ENCODE measurements around the gene SNRNP27. TPM values are rescaled to one million over a fixed set of nuclear protein-coding genes. Genes with fewer than 3 reads are reported as not detected.

The SNRNP27 gene
- total RNA-seq, 1 donor from 2014 or later: 88.6 TPM

- DNase-seq (ENCODE audit: low read depth): no peak
These were observed 49.5 kb downstream of the SNRNP27 start for GRCh38 chr2:69943000-69943842.

GRCh38 chr2:69943843-69944525, 50.2 kb downstream of the SNRNP27 start:
- TF ChIP-seq CTCF (conservative IDR thresholded peaks at IDR 0.05; ENCODE audit: low read depth, low read length): no peak
- no peak overlapping the region for H3K4me3 ChIP-seq (ENCODE audit: low read depth, low read length)
- DNase-seq (ENCODE audit: low read depth): no peak

More at GRCh38 chr2:69943000-69943842, 49.5 kb downstream of the SNRNP27 start:
- TF ChIP-seq CTCF (conservative IDR thresholded peaks at IDR 0.05; ENCODE audit: low read depth, low read length): no peak
- no peak overlapping the region for H3K4me3 ChIP-seq (ENCODE audit: low read depth, low read length)

- no peak for DNase-seq (ENCODE audit: low read depth)
- H3K4me3 ChIP-seq (ENCODE audit: low read depth, low read length): no peak overlapping the region
- TF ChIP-seq CTCF (conservative IDR thresholded peaks at IDR 0.05; ENCODE audit: low read depth, low read length): no peak
These were observed 51.0 kb downstream of the SNRNP27 start for GRCh38 chr2:69944756-69945155.

GRCh38 chr2:69945441-69945840, 51.7 kb downstream of the SNRNP27 start:
- H3K4me3 ChIP-seq (ENCODE audit: low read depth, low read length): no peak overlapping the region
- no peak for DNase-seq (ENCODE audit: low read depth)

GRCh38 chr2:69945941-69946340, 52.2 kb downstream of the SNRNP27 start:
- DNase-seq (ENCODE audit: low read depth): no peak
- H3K4me3 ChIP-seq (ENCODE audit: low read depth, low read length): no peak overlapping the region
- no peak for TF ChIP-seq CTCF (conservative IDR thresholded peaks at IDR 0.05; ENCODE audit: low read depth, low read length)

More at GRCh38 chr2:69945441-69945840, 51.7 kb downstream of the SNRNP27 start:
- TF ChIP-seq CTCF (conservative IDR thresholded peaks at IDR 0.05; ENCODE audit: low read depth, low read length): no peak

GRCh38 chr2:69946351-69947324, 52.9 kb downstream of the SNRNP27 start:
- no peak overlapping the region for H3K4me3 ChIP-seq (ENCODE audit: low read depth, low read length)
- TF ChIP-seq CTCF (conservative IDR thresholded peaks at IDR 0.05; ENCODE audit: low read depth, low read length): no peak
- DNase-seq (ENCODE audit: low read depth): no peak
